Measurements from ENCODE around the gene TNS2. TPM values are rescaled to one million over a fixed set of nuclear protein-coding genes. Genes with fewer than 3 reads are reported as not detected.

TNS2 gene
- total and polyA plus RNA-seq, 3 experiments from 2014 or later, result 0.35 to 5.6 (median 2.1) TPM

DNA sequence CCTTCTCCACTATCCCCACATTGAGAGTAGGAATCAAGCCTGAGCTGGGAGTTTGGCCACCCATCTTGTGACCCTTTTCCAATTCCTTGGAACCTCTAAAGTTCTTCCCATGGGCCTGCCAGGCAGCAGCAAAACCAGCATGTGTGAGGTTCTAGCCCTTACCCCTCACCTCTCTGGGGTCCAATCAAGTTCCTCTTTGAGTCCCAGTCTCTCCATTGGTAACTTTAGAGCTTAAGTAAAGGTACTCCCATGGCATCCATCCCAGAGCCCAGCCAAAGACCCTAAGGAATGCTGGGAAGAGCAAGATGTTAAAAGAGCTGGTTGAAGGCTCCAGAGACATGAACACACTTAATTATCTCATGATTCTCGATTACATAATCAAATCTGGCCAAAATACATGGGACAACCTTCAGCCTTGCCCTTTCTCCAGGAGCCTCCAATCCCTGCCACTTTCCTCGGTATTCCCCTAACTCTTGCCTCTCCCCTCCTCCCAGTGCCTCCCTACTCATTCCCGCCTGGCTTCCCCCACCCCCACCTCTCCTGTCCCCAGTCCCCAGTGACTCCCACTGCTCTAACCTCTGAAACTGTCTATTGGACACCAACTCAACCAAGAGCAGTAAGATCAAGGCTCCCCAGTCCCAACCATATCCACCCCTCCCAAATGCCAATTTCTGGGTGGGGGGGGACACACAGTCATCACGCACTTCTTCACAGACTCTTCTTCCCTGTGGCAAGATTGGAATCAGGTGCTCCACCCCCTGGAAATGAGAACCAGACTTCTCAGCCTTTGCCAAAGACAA, 4.8 kb upstream of the TNS2 start:
- H3K4me3 Mint-ChIP-seq, result peak overlapping the region in 5 of 7 donors; percentile 30 to 96 (median 38)
- Histone ChIP-seq H3K4me3 (ENCODE audit: low read length) (no peak overlapping the region), H3K4me1 (ENCODE audit: insufficient read depth, low read length) (peaks cover 7% of the 10 kb centered on the region), H3K27me3 (ENCODE audit: insufficient read depth, low read length, poor library complexity, severe bottlenecking) (no peaks in the 10 kb centered on the region), H3K27ac (ENCODE audit: low read depth, low read length) (no peak overlapping the region), H3K36me3 (ENCODE audit: insufficient read depth, low read length) (no peaks in the 10 kb centered on the region), H3K9me3 (ENCODE audit: low read length) (no peaks in the 10 kb centered on the region)
- peaks cover 8 to 21% (median 10%) of the 10 kb centered on the region in 3 donors for H3K4me1 Mint-ChIP-seq
- H3K9me3 Mint-ChIP-seq, result no peaks in the 10 kb centered on the region
- H3K27me3 Mint-ChIP-seq, result peaks cover 0 to 1% of the 10 kb centered on the region in 2 donors
- peaks cover 0 to 23% (median 0%) of the 10 kb centered on the region in 3 donors for H3K36me3 Mint-ChIP-seq
- ChIA-PET POLR2A (interaction anchor here (1.5 kb wide), 1 partner anchor 10 kb away, joined by 6 read pairs; no protein-coding TSS in a partner anchor), CTCF (interaction anchor here (0.6 to 2.3 kb wide), 2 partner anchors 21 to 22 kb away, joined by 3 to 6 read pairs; no protein-coding TSS in a partner anchor)
- peak overlapping the region in 4 of 8 donors; percentile 24 to 80 (median 54) for H3K27ac Mint-ChIP-seq
- DNase-seq, result no peak

- Histone ChIP-seq H3K36me3 (ENCODE audit: insufficient read depth, low read length) (no peaks in the 10 kb centered on the region), H3K27ac (ENCODE audit: low read depth, low read length) (peak overlapping the region; percentile 68), H3K4me3 (ENCODE audit: low read length) (no peak overlapping the region), H3K9me3 (ENCODE audit: low read length) (no peaks in the 10 kb centered on the region), H3K4me1 (ENCODE audit: insufficient read depth, low read length) (peaks cover 7% of the 10 kb centered on the region), H3K27me3 (ENCODE audit: insufficient read depth, low read length, poor library complexity, severe bottlenecking) (no peaks in the 10 kb centered on the region)
- POLR2A ChIA-PET, result interaction anchor here (0.9 to 1.5 kb wide), 2 partner anchors 9 to 40 kb away, joined by 3 to 6 read pairs; partner anchors contain the start of gene EIF4B
- peaks cover 0 to 17% (median 0%) of the 10 kb centered on the region in 3 donors for H3K36me3 Mint-ChIP-seq
- peaks cover 0 to 1% of the 10 kb centered on the region in 2 donors for H3K27me3 Mint-ChIP-seq
- H3K27ac Mint-ChIP-seq, result peak overlapping the region in 4 of 8 donors; percentile 50 to 98 (median 90)
- CTCF ChIA-PET, result interaction anchor here (0.6 to 3.3 kb wide), 4 partner anchors 8 to 39 kb away, joined by 3 to 26 read pairs (median 4); partner anchors contain the start of gene EIF4B
- H3K4me1 Mint-ChIP-seq, result peaks cover 8 to 21% (median 10%) of the 10 kb centered on the region in 3 donors
- no peaks in the 10 kb centered on the region for H3K9me3 Mint-ChIP-seq
- no peak for DNase-seq
- H3K4me3 Mint-ChIP-seq, result peak overlapping the region; percentile 13 to 97 (median 96)
Observed at GRCh38 chr12:53045696-53046045, 4.2 kb upstream of the TNS2 start.

DNA sequence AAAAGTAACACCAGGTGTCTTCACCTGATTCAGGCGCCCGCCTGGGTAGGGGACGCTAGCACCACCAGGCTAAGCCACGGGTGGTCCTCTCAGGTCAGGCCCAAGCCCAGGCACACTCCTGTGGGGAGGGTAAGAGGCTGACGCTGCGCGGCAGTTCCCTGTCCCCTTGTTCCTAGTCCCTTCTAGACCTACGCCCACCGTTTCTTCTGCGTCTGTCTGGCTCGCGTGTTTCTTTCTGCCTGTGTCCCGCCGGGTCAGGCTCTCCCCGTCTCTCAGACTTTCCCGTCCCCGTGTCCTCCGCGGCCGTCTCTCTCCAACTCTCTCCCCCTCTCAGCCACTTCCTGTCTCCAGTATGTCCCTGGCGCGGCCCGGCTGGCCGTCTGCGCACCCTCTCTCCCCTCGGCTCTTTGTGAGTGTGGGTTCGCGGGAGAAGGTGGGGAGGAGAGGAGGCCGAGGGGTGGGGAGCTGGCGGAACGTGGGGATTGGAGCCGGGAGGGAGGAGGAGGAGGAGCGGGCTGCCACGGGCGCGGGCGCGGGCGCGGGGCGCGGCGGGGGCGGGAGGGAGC, 3.1 kb upstream of the TNS2 start:
- peaks cover 8 to 21% (median 10%) of the 10 kb centered on the region in 3 donors for H3K4me1 Mint-ChIP-seq
- DNase-seq, result peak in 2 of 5 donors; percentile 45 to 73
- peak overlapping the region; percentile 92 to 97 (median 96) for H3K4me3 Mint-ChIP-seq
- Histone ChIP-seq H3K4me3 (ENCODE audit: low read length) (peak overlapping the region; percentile 81), H3K36me3 (ENCODE audit: insufficient read depth, low read length) (no peaks in the 10 kb centered on the region), H3K27me3 (ENCODE audit: insufficient read depth, low read length, poor library complexity, severe bottlenecking) (no peaks in the 10 kb centered on the region), H3K27ac (ENCODE audit: low read depth, low read length) (peak overlapping the region; percentile 68), H3K4me1 (ENCODE audit: insufficient read depth, low read length) (peaks cover 7% of the 10 kb centered on the region), H3K9me3 (ENCODE audit: low read length) (no peaks in the 10 kb centered on the region)
- no peaks in the 10 kb centered on the region for H3K9me3 Mint-ChIP-seq
- peaks cover 0 to 9% (median 0%) of the 10 kb centered on the region in 3 donors for H3K36me3 Mint-ChIP-seq
- peak overlapping the region; percentile 87 to 99 (median 95) for H3K27ac Mint-ChIP-seq
- ChIA-PET POLR2A (interaction anchor here (0.9 to 1.5 kb wide), 7 partner anchors 8 to 56 kb away, joined by 3 to 8 read pairs (median 4); partner anchors contain the start of genes EIF4B and SOAT2), CTCF (interaction anchor here (1.0 to 3.3 kb wide), 10 partner anchors 9 to 274 kb away, joined by 3 to 26 read pairs (median 6); partner anchors contain the start of genes AAAS, IGFBP6 and SPRYD3)
- H3K27me3 Mint-ChIP-seq, result peaks cover 0 to 1% of the 10 kb centered on the region in 2 donors

DNA sequence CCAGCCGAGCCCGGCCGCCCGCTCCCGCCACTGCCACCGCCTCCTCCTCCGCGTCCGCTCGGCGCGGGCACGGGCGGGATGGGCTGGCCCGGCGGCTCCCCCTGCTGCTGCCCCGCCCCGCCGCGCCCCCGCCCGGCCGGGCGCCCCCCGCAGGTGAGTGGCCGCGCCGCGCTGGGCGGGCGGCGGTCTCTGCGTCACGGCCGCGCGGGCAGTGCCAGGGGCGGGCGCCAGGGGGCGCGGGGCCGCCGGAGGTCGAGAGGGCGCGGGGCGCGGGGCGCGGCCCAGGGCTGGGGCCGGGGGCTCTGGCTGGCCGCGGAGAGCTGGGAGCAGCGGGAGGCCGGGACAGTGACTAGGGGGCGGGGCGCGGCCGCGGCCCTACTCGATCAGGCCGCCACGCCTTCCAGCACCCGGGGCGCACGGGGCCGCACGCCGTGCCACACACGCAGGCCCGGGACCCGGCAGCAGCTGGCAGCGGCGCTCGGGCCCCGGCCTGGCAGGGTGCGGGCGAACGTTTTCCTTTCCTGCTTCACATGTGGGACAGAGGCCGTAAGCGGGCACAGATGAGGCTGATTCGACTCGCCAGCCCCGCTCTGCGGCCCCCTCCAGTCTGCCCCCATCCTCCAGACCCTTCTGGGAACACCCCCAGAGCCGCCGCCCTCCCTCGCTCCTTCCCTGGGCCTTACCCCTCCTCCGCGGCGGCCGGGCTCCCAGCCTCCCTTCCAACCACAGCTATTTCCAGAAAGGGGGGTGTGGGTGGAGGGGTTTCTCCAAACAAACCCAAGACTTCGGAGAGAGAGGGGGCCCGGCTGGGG, 2.4 kb upstream of the TNS2 start:
- Mint-ChIP-seq H3K27ac (peak overlapping the region in 6 of 8 donors; percentile 29 to 87 (median 70)), H3K27me3 (peaks cover 0 to 1% of the 10 kb centered on the region in 2 donors), H3K4me3 (peak overlapping the region; percentile 59 to 97 (median 84)), H3K36me3 (peaks cover 0 to 5% (median 0%) of the 10 kb centered on the region in 3 donors), H3K9me3 (no peaks in the 10 kb centered on the region), H3K4me1 (peaks cover 8 to 21% (median 10%) of the 10 kb centered on the region in 3 donors)
- H3K27ac ChIP-seq (ENCODE audit: low read depth, low read length), result no peak overlapping the region
- no peaks in the 10 kb centered on the region for H3K27me3 ChIP-seq (ENCODE audit: insufficient read depth, low read length, poor library complexity, severe bottlenecking)
- ChIA-PET POLR2A (interaction anchor here (0.9 to 1.5 kb wide), 7 partner anchors 13 to 272 kb away, joined by 3 to 8 read pairs (median 4); partner anchors contain the start of genes EIF4B, SOAT2 and SPRYD3), CTCF (interaction anchor here (0.6 to 3.3 kb wide), 17 partner anchors 8 to 305 kb away, joined by 3 to 26 read pairs (median 4); partner anchors contain the start of genes AAAS, EIF4B, IGFBP6 and SPRYD3)
- peak; percentile 63 to 80 (median 72) for DNase-seq
- peaks cover 7% of the 10 kb centered on the region for H3K4me1 ChIP-seq (ENCODE audit: insufficient read depth, low read length)
- H3K9me3 ChIP-seq (ENCODE audit: low read length), result no peaks in the 10 kb centered on the region
- peak overlapping the region; percentile 28 for H3K4me3 ChIP-seq (ENCODE audit: low read length)
- no peaks in the 10 kb centered on the region for H3K36me3 ChIP-seq (ENCODE audit: insufficient read depth, low read length)

GRCh38 chr12:53048033-53048779, 1.7 kb upstream of the TNS2 start:
- Histone ChIP-seq H3K9me3 (ENCODE audit: low read length) (no peaks in the 10 kb centered on the region), H3K4me1 (ENCODE audit: insufficient read depth, low read length) (peaks cover 7% of the 10 kb centered on the region), H3K4me3 (ENCODE audit: low read length) (no peak overlapping the region), H3K27ac (ENCODE audit: low read depth, low read length) (no peak overlapping the region), H3K36me3 (ENCODE audit: insufficient read depth, low read length) (no peaks in the 10 kb centered on the region), H3K27me3 (ENCODE audit: insufficient read depth, low read length, poor library complexity, severe bottlenecking) (no peaks in the 10 kb centered on the region)
- Mint-ChIP-seq H3K27ac (peak overlapping the region in 6 of 8 donors; percentile 52 to 87 (median 74)), H3K4me1 (peaks cover 8 to 21% (median 10%) of the 10 kb centered on the region in 3 donors), H3K9me3 (no peaks in the 10 kb centered on the region), H3K36me3 (peaks cover 0 to 3% (median 0%) of the 10 kb centered on the region in 3 donors), H3K4me3 (peak overlapping the region; percentile 37 to 84 (median 62)), H3K27me3 (peaks cover 0 to 1% of the 10 kb centered on the region in 2 donors)
- ChIA-PET POLR2A (interaction anchor here (0.5 to 1.5 kb wide), 8 partner anchors 13 to 565 kb away, joined by 3 to 8 read pairs (median 4); partner anchors contain the start of genes EIF4B, SOAT2 and SPRYD3), CTCF (interaction anchor here (0.6 to 3.3 kb wide), 18 partner anchors 8 to 304 kb away, joined by 3 to 26 read pairs (median 4); partner anchors contain the start of genes AAAS, EIF4B, IGFBP6 and SPRYD3)
- DNase-seq, result no peak

- Mint-ChIP-seq H3K4me1 (peaks cover 12 to 27% (median 14%) of the 10 kb centered on the region in 3 donors), H3K27me3 (peaks cover 0 to 1% of the 10 kb centered on the region in 2 donors), H3K27ac (peak overlapping the region in 6 of 8 donors; percentile 23 to 84 (median 59)), H3K9me3 (no peaks in the 10 kb centered on the region), H3K36me3 (peaks cover 0 to 3% (median 0%) of the 10 kb centered on the region in 3 donors), H3K4me3 (peak overlapping the region in 3 of 7 donors; percentile 37 to 70 (median 54))
- Histone ChIP-seq H3K27me3 (ENCODE audit: insufficient read depth, low read length, poor library complexity, severe bottlenecking) (no peaks in the 10 kb centered on the region), H3K4me1 (ENCODE audit: insufficient read depth, low read length) (peaks cover 14% of the 10 kb centered on the region), H3K36me3 (ENCODE audit: insufficient read depth, low read length) (no peaks in the 10 kb centered on the region), H3K4me3 (ENCODE audit: low read length) (no peak overlapping the region), H3K9me3 (ENCODE audit: low read length) (no peaks in the 10 kb centered on the region), H3K27ac (ENCODE audit: low read depth, low read length) (peak overlapping the region; percentile 31)
- ChIA-PET POLR2A (interaction anchor here (0.5 kb wide), 1 partner anchor 566 kb away, joined by 5 read pairs; no protein-coding TSS in a partner anchor), CTCF (interaction anchor here (0.8 to 3.3 kb wide), 5 partner anchors 11 to 49 kb away, joined by 4 to 26 read pairs (median 11); partner anchors contain the start of genes IGFBP6 and SPRYD3)
- DNase-seq, result no peak
Observed at GRCh38 chr12:53048780-53049401, 974 bp upstream of the TNS2 start.

All from CD8-positive, alpha-beta memory T cell (primary cell).